ELR (cell line): ENCODE measurements around the gene DIPK1C.

Experiments used
- DNase-seq: peaks from one replicate; pipeline ENCODE4 v3.0.0-alpha.2; 2015; ENCODE audit warnings: low read depth

DIPK1C gene

DNA sequence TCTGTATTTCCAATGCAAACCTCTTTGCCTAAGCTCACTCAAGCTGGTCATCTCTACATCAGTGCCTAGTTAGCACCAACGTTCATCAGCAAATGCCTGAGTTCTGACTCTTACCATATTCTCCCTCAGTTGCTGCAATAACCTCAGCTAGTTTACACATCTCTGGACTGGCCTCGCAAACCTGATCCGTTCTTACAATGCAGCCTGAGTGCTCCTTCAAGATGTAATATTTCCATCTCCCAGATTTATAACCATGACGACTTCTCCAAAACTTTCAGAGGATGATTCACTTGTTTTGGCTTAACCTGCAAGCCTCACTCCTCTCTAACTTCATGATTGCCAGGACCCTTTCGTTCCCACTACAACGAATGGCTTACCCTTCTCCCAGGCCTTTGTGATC lies 69.7 kb downstream of the DIPK1C start:
- DNase-seq, result no peak
